ENCODE measurements around the gene HAP1.

- peak in 2 of 3 donors; percentile 17 to 65 for TF ChIP-seq POLR2AphosphoS5 (IDR thresholded peaks at IDR 0.05)
- peak; percentile 93 to 99 (median 98) for TF ChIP-seq CTCF (IDR thresholded peaks at IDR 0.05 in 8 of 11, conservative IDR thresholded peaks at IDR 0.05 in 3 of 11)
- no peak for TF ChIP-seq POLR2A (IDR thresholded peaks at IDR 0.05)
These were observed 3.8 kb upstream of the HAP1 start for GRCh38 chr17:41738077-41738800.
